SK-N-MC (cell line): ENCODE results near the gene TCF7L1.

Experiments used
- EZH2 ChIP-seq: fragments of 200-600 bp; sonication (generic); IDR thresholded peaks from one replicate; pipeline ENCODE4 v1.6.1; 2017; ENCODE audit warnings: antibody characterized with exemption
- POLR2AphosphoS5 ChIP-seq: IDR thresholded peaks from 2 replicates; pipeline ENCODE4 v1.6.1; 2012; ENCODE audit warnings: mild to moderate bottlenecking, low read depth, low read length, borderline replicate concordance

DNA sequence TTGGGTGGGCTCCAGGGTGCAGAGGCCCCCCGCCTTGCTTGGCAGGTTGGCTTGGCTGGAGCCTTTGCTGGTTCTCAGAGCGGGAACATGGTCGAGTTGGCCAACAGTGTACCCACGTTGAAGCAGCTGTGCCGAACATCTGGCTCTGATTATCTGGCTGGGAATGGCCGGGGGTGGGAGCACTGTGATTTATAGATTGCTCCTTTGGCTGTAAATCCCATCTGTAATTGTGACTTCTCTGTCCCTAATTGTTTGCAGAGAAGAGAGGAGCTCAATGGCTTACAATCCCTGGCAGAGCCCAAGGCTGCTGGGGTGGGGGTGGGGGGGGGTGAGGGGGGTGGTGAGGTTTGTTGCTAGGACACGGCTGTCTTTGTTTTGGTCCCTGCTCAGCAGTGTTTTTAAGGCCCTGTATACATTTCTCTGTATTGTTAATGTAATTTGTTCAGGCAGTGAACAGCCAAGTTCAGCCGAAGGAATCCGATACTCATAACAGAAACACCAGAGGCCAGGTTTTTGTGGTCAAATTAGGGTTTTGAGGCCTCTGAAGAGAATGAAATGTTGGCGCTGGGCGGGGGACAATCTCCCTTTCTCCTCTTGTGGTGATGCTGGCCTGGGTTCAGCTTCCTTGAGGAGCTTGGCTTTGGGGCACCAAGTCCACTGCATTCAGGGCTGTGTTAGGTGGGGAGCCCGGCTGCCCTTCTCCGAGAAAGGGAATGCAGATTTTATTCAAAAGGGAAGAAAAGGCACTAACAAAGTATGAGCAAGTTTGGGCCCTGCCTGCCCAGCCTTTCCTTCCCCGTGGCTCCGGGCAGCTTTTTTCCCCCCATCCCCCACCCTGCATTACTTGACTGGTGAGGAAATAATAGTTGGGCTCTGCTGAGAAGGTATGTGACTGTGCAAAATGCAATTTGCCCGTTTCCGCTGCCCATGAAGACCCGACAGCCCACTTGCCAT lies 82.5 kb downstream of the TCF7L1 start:
- TF ChIP-seq POLR2AphosphoS5 (peak; percentile 56; the same call in 1 of the 2 replicates), EZH2 (no peak)
